Heart left ventricle (tissue), 13 donors: ENCODE measurements around the gene VAPA.

ENCODE experiments used
- CTCF ChIP-seq, 12 donors: fragments of 200-600 bp; sonication (generic) in 4 of 12; IDR thresholded peaks; one replicate each; pipeline versions ENCODE4 v1.5.0 to v1.8.0; 2018 to 2022; ENCODE audit warnings: antibody characterized with exemption in 12 of 12, mild to moderate bottlenecking in 5 of 12
- POLR2A ChIP-seq, 2 donors: fragments of 450-650 bp; IDR thresholded peaks; one replicate each; pipeline ENCODE4 v1.6.1; 2017; ENCODE audit warnings: antibody characterized with exemption in 2 of 2, mild to moderate bottlenecking in 2 of 2, moderate library complexity in 2 of 2
- donor health status: ischemic (EF 13 %, LVEDD 7.1; RV severe dilation, severe dysfunction).
- donor health status: DM: no; HTN: yes; CAD: no.
- donor health status: DM: no; HTN: no; CAD: no.
- donor health status: ischemic (EF 25% LVEDD 6.9; RV normal size, moderate dysfunction).
- donor health status: ischemic (EF 25% LVEDD 5.7; RV mildly dilated, moderate dysfunction).
- donor health status: ischemic (EF 35%, LVEDD 5.7; RV mildly dilated, moderate dysfunction).
- donor health status: nonischemic (EF 11% LVEDD 7.7; RV severe dilation, severe dysfunction).
- donor health status: DM: yes; HTN: yes; CAD: no.
- donor health status: PGD.
- donor health status: ischemic (EF 29% LVEDD 5.4; RV normal size, mild dysfunction).
- donor health status: nonischemic (EF 23%, LVEDD 6.1; RV moderate dilation, normal function).

- TF ChIP-seq CTCF (IDR thresholded peaks at IDR 0.05): no peak
- no peak for TF ChIP-seq POLR2A (IDR thresholded peaks at IDR 0.05)
These were observed 3.7 kb upstream of the VAPA start for GRCh38 chr18:9910071-9910470.
